GM21529 (cell line): ENCODE results near the gene NR6A1.

ENCODE experiments used
- ATAC-seq: cut with Tn5 transposase; IDR thresholded peaks from one replicate; pipeline ENCODE4 v1.9.1; 2021; ENCODE audit not compliant: unreplicated experiment

Gene NR6A1

DNA sequence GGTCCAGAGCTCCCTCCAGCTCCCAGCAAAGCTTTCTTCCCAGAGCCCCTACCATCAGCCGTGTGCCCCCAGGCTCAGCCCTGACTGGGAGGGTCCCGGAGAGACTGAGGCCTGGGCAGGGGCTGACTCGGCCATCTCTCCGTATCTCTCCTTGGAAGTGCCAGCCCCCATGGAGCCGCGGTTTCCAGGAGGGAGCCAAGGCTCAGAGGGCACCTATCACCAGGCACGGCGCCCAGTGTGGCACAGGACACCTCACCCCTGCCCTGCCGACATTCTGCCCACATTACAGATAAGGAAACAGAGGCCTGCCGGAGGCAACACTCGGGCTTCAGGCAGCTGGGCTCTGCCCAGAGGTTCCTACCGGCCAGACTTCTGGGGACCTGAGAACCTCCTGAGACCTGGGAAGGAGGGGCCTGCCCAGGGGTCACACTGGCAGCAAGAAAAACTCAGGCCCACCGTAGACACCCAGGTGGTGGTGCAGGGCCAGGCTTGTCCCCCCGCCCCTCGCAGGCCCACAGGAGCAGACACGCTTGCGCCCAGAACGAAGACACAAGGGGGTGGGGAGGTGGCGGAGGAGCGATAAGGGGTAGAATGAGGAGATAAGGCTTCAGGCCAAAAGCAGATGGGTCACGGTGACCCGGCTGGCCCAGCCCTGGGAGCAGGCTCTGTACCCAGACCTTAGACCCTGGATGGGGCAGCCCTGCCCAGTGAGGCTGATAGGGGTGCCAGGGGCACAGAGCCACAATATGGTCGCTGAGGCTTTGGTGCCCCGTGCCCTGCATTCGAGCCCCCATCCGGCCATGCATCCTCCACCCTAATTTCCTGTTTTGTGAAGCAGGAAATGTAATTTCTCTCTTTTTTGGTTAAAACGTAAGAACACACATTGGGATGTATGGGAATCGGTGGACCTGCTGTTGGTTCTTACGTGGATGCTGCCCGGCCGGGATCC lies 275.7 kb downstream of the NR6A1 start:
- no peak for ATAC-seq

DNA sequence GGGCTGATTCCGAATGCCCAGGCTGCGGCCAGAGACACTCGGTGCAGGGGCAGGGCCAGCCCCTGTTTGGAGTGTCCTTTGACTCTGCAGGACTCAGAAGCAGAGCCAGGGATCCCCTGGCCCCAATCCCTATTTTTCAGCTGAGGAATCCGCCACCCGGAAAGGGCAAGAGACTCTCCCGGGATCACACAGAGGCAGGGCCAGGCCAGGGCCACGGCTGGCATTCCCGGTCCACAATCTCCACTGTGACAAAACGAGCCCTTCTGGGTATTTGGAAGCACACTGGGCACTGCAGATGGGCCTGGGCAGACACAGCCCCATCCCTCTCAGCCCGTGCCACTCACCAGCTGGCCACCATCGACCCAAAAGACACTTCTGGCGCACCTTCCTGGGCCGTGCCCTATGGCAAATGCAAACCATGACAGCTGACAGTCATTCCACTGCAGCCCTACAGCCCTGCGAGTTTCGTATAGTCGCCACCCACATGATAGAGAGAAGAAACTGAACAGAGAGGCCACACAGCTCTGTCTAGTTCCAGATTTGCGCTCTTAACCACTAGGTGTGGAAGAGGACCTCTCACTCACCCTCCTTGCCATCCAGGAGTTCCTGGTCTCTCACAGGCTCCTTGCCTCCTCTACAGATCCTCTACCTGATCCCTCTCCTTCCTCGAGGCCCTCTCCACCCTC lies 277.2 kb downstream of the NR6A1 start:
- ATAC-seq = peak; percentile 77

GRCh38 chr9:124493218-124493617 lies 277.9 kb downstream of the NR6A1 start:
- ATAC-seq = no peak

- ATAC-seq = no peak
Observed at GRCh38 chr9:124492818-124493217, 278.3 kb downstream of the NR6A1 start.

DNA sequence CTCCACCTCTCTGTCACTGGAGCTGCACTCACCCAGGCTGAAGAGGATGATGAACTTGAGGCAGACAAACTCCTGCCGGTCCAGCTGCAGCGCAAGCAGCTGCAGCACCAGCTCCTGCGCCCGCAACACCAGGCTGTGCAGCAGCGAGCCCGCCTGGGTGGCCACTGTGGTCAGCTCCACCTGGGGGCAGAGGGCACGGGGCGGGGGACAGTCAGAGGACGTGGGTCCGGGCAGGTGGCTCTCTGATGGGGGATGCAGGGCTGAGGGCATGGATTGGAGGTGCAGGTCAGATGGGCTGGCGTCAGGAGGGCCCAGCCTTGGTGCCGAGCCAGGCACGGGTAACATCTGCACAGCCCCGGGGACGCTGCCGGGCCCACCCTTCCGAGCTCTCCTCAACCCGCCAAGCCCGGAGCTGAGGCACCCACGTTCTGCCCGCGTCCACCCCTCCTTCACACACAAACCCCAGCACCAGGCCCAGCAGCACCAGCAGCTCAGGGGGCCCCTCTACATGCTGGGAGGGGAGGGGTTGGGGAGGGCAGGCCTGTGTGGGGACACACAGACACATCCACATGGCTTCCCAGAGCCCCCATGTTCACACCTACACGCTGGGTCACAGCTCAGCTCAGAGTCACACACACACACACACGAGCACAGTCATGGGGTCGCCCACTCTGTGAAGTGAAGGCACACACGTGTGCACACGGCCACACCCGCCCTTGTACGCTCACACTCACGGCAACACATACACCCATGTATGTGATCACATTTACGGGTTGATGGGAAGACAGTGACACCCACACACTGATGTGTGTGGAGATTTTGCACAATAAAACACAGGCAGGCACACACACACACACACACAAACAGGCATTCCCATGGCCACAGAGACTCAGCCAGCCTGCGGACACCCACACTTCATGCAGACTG lies 279.8 kb downstream of the NR6A1 start:
- no peak for ATAC-seq

GRCh38 chr9:124490004-124490403 lies 281.1 kb downstream of the NR6A1 start:
- ATAC-seq = no peak

DNA sequence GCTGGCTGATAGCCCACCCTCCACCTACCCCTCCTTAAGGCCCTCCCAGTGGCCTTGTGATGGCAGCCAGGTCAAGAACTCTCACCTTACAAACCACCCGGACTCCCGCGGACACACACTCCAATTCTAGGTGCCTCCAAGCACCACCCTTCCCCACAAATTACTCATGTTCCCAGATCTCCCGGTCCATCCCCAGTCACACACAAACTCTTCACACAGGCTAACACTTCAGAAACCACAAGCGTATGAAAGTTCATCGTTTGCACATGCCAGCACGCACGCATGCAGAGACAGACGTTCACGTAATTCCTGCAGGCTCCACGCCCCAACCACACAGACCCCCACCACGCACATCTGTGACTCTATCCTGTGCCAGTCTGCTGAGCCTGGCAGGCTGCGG lies 281.9 kb downstream of the NR6A1 start:
- ATAC-seq = no peak

DNA sequence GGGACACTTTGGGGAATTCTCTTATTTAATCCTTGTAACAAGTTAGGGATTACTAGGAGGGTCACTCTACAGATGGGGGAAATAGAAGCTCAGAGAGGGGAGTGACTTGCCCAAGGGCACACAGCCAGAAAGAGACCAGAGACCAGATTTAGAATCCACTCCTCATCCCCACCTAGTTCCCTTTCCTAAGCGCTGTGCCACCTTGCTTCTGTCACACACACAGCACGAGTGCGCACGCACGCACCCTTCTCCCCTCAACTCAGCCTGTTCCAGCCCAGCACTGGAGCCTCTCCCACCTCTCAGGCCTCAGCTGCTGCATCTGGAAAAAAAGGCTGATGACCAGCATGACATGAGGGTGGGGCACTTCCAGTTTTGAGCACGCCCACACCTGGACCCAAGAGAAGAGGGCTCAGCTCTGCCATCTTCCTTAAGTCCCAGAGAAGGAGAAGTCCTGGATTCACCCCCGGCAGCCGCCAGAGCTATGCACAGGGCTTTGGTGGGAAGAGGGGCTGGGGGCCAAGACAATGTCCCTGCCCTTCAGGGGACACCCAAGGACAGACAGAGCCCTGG lies 282.4 kb downstream of the NR6A1 start:
- ATAC-seq = no peak

DNA sequence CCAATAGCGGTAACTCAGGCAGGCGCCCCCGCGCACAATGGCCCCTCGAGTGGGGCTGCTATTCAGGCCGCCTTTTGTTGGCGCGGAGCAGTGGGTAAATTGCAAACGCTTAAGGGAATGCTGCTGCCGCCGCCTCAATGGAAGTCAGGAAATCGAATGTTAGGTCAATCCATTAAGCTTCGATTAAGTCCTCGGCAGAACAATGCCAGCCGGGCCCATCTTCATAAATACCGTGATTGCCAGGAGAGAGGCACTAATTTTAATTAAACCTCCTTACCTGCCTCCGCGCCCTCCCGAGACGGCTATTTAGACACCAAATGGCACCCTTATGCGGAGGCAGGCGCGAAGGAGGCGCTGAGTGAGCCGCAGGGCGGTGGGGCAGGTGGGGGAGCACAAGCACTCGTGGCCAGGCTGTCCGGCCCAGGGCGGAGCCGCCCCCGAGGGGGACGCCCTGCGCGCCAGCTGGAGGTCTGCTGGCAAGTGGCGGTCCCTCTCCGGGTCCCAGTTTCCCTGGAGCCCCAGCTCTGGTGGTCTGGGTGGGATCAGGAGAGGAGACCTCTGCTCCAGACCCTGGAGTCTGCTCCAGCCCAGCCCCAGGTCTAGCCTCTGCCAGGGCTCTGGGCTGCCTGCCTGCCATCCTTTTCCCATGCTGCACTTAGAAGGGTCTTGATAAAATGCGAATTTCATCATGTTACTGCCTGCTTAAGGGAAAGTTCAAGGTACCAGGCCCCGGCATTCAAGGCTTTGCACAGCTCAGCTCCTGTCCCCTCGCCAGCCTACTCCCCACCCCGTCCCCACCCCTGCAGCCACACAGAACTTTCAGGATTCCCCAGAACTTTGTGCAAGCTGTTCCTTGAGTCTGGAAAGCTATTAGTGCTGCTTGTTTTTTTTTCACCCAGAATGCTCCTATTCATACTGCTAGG lies 283.6 kb downstream of the NR6A1 start:
- no peak for ATAC-seq

GRCh38 chr9:124486778-124487259 lies 284.3 kb downstream of the NR6A1 start:
- no peak for ATAC-seq

DNA sequence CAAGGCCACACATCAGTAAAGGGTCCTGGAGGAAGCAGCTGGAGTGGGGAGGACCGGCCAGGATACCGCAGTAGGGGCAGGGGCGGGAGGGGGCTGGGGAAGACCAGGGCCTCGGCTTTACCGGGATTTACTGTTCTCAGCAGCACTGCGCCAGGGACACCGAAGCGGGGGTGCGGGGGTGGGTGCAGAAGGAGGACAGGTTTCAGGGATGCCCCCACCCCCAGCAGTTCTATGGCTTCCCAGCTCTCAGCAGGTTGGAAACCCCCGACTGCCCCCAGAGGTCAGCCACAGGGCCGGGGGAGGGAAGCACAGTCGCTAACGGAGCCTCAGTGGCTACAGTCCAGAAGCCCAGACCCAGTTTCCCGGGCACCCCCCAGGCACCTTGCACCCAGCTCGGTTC lies 285.2 kb downstream of the NR6A1 start:
- no peak for ATAC-seq

DNA sequence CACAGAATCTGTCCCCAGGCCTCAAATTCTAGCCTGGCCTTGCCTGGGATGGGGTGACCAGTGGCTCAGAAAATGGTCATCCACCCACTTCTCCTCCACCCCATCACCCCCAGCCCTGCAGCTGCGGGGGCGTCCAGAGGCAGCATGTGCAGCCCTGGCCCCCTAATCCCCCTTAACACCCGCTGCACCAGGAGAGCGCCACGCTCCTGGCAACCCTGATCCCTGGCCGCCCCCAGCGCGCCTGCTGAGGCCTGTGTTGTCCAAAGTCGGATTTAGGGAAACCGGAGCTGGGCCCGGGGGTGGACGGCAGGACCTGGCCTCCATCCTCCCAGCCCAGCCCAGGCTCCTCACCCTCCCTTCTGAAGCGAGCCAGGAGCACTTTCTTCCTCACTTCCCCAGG lies 285.9 kb downstream of the NR6A1 start:
- no peak for ATAC-seq

DNA sequence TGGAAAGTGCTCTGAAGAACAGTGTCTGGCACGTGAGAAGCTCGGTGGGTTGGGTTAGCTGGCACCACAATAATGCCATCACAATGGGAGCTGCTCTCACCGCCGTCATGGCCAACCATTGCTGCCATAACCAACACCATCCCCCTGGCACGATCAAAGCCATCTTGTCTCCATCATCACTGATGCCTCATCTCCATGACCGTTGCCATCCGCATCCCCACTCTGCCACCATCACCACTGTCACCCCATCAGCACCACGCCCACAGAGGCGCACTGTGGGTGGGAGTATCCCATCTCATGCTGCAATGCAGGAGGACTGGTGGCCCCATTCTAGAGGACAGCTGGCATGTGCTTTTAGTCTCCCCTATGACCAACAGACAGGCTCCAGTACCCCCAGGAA lies 287.6 kb downstream of the NR6A1 start:
- no peak for ATAC-seq

DNA sequence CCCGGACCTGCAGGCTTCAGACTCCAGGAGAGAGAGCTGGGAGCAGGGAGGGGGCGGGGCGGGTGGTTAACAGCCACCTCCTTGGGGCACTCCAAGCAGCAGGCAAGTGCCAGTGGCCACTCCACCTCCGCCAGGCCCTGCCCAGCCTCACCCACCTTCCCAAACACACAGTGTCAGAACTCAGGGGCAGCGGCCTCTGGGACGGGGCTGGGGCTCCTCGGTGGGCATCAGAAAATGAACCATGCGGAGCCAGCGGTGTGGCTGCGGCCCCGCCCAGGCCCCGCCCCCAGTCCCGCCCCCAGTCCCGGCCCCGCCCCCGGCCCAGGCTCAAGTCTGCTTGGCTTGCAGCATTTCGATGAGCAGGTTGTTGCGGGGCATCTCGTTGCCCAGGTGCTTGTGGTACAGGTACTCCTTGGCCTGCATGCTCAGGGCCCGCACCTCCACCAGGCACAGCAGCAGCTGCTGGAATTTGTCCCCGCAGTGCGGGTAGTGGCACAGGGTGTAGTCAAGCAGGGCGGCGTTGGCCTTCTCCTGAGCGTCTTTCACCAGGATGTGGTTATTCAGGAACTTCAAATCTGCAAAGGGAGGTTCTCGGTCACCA lies 288.6 kb downstream of the NR6A1 start:
- ATAC-seq = no peak

GRCh38 chr9:124481115-124481514 lies 290.0 kb downstream of the NR6A1 start:
- ATAC-seq = no peak

DNA sequence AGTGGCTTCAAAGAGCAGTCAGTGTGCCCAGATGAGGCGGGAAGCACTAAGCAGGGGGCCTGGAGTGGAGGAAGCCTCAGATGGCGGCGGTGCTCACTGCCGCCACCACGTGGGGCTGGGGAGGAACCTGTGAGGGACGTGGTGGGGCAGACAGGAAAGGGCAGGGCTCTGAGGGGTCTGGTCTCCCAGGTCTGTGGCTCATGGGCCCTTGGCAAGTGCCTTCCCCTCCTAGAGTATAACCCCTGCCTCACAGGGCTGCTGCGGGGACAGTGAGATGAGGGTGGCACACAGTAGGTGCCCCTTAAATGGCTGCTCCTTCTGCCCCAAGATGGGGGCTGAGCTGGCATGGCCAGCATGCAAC lies 290.5 kb downstream of the NR6A1 start:
- no peak for ATAC-seq

DNA sequence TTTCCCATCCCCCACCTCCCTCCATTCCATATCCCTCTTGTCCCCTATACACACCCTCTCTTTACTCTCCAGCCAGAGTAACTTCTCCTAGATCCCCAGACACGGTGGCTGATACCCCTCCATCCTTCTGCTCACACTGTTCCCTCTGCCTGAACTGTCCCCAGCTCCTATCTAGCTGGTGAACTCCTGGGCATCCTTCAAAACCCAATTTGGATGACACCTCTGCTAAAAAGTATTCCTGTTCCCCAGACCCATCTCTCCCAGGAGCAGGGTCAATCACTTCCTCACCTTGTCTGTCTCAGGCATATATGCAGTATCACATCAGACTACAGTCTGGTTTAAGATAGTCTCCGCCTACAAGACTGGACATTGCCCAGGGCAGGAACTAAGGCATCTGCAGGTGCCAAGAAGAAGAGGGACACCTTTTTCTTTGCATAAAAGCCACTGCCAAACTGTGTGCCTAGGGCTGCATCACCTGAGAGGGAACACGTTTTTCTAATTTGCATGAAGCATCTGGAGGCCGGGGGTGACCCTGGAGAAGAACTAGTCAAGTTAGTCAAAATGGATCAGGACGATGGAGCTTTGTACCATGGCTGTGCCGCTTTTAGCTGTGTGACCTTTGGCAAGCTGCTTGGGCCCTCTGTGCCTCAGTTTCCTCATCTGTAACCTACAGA lies 291.0 kb downstream of the NR6A1 start:
- ATAC-seq = no peak

DNA sequence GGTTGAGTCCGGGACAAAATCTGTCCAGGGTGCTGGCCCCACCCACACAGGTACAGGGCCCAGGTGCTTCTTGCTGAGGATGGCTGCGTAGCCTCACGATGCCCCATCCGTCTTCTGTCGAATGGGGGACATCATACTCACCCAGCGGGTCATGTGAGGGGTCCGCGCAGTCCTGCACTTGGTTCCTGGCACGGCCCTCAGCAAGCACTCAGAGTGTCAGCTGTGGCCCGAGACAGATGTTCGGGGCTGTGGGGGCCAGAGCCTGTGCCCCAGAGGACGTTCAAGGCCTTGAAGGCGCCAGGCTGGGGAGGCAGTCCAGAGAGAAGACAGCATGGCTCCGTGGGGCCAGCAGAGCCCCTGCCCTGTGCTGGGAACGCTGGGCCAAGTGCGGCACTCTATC lies 291.7 kb downstream of the NR6A1 start:
- ATAC-seq = no peak

DNA sequence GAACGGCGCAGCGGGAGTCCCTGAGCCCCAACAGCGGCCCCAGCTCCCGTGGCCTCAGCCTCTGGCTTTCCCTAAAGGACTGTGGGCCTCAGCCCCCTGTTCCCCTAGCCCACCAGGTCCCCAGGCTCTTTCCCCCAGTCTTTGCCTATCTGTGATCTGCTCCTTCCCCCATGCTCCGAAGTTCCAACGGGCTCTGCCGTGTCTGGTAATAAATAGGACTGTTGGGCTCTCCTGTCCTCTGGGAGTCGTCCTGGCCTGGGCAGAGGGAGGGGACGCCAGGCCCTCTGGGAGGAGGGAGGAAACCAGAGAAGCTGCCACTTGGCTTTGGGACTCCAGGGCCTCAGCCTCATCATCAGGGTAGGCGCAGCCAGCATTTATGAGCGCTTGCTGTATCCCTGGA lies 292.8 kb downstream of the NR6A1 start:
- ATAC-seq = no peak
